HEK293T (cell line): Measurements from ENCODE around the gene ZNF740.

ENCODE experiments used
- ARNT ChIP-seq: fragments of 450-650 bp; IDR thresholded peaks from 2 replicates; pipeline ENCODE4 v1.6.1; 2017; ENCODE audit warnings: mild to moderate bottlenecking
- BHLHE40 ChIP-seq: fragments of 450-650 bp; IDR thresholded peaks from 2 replicates; pipeline ENCODE4 v1.6.1; 2016; ENCODE audit warnings: mild to moderate bottlenecking, moderate library complexity, borderline replicate concordance
- ELF4 ChIP-seq: fragments of 450-650 bp; IDR thresholded peaks from 2 replicates; pipeline ENCODE4 v1.6.1; 2017; ENCODE audit warnings: antibody characterized with exemption
- FOXK2 ChIP-seq: fragments of 450-650 bp; IDR thresholded peaks from 2 replicates; pipeline ENCODE4 v1.6.1; 2016; ENCODE audit warnings: mild to moderate bottlenecking
- FOXM1 ChIP-seq: fragments of 450-650 bp; IDR thresholded peaks from 2 replicates; pipeline ENCODE4 v1.6.1; 2017; ENCODE audit warnings: mild to moderate bottlenecking, borderline replicate concordance
- LEF1 ChIP-seq: fragments of 450-650 bp; IDR thresholded peaks from 2 replicates; pipeline ENCODE4 v1.6.1; 2017; ENCODE audit warnings: mild to moderate bottlenecking, borderline replicate concordance
- NFRKB ChIP-seq: fragments of 450-650 bp; IDR thresholded peaks from 2 replicates; pipeline ENCODE4 v1.6.1; 2016; ENCODE audit warnings: mild to moderate bottlenecking, moderate library complexity
- SP1 ChIP-seq: fragments of 450-650 bp; IDR thresholded peaks from 2 replicates; pipeline ENCODE4 v1.6.1; 2017
- SUZ12 ChIP-seq: fragments of 450-650 bp; IDR thresholded peaks from 2 replicates; pipeline ENCODE4 v1.6.1; 2016; ENCODE audit warnings: mild to moderate bottlenecking
- TARDBP ChIP-seq: fragments of 450-650 bp; IDR thresholded peaks from 2 replicates; pipeline ENCODE4 v1.6.1; 2016
- TF ChIP-seq, protein P1 (sequence below): fragments of 450-650 bp; IDR thresholded peaks from 2 replicates; pipeline ENCODE4 v1.6.1; 2016

GRCh38 chr12:53217051-53217930 lies 36.8 kb downstream of the ZNF740 start:
- TF ChIP-seq SUZ12 (no peak), NFRKB (no peak), SP1 (no peak), FOXM1 (no peak), LEF1 (no peak), TARDBP (no peak), BHLHE40 (no peak), ARNT (no peak), FOXK2 (no peak), ELF4 (no peak)
- TF ChIP-seq, protein P1, sequence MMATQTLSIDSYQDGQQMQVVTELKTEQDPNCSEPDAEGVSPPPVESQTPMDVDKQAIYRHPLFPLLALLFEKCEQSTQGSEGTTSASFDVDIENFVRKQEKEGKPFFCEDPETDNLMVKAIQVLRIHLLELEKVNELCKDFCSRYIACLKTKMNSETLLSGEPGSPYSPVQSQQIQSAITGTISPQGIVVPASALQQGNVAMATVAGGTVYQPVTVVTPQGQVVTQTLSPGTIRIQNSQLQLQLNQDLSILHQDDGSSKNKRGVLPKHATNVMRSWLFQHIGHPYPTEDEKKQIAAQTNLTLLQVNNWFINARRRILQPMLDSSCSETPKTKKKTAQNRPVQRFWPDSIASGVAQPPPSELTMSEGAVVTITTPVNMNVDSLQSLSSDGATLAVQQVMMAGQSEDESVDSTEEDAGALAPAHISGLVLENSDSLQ, result no peak
